A673 (cell line): Measurements from ENCODE around the gene FGF14.

Experiments used
- CTCF ChIP-seq: fragments of 300-800, 200-600 bp; sonication (generic); conservative IDR thresholded peaks from 2 replicates; pipeline ENCODE4 v1.5.1; 2017; ENCODE audit warnings: low read depth, mild to moderate bottlenecking, antibody characterized with exemption, low read length, moderate library complexity, mixed read lengths
- EZH2 ChIP-seq: fragments of 200-600 bp; sonication (generic); IDR thresholded peaks from 2 replicates; pipeline ENCODE4 v1.6.1; 2017; ENCODE audit warnings: borderline replicate concordance, low read depth, mild to moderate bottlenecking, mixed read lengths, antibody characterized with exemption, low read length; ENCODE audit not compliant: poor library complexity, severe bottlenecking

GRCh38 chr13:101930331-101930730, 471.5 kb downstream of the FGF14 start:
- TF ChIP-seq CTCF (no peak), EZH2 (no peak)
